ENCODE data around the gene HLA-DMA.

HLA-DMA gene

GRCh38 chr6:32983964-32984621 is 31.2 kb upstream of the HLA-DMA start:
- TF ChIP-seq TAF1 (IDR thresholded peaks at IDR 0.05; ENCODE audit: low read depth, low read length) = no peak
- no peak for TF ChIP-seq POLR2AphosphoS5 (IDR thresholded peaks at IDR 0.05; ENCODE audit: low read depth, low read length)
- TF ChIP-seq POLR2A (IDR thresholded peaks at IDR 0.05; ENCODE audit: low read depth, low read length) = no peak
- TF ChIP-seq PAX5 (IDR thresholded peaks at IDR 0.05; ENCODE audit: insufficient read depth, low read length, severe bottlenecking) = no peak
- no peak for TF ChIP-seq SPI1 (IDR thresholded peaks at IDR 0.05; ENCODE audit: low read depth, low read length)
- no peak for TF ChIP-seq POU2F2 (IDR thresholded peaks at IDR 0.05; ENCODE audit: low read depth, low read length)
- DNase-seq (ENCODE audit: insufficient read length, low spot score) (no peak), FAIRE-seq (peak; percentile 38)

DNA sequence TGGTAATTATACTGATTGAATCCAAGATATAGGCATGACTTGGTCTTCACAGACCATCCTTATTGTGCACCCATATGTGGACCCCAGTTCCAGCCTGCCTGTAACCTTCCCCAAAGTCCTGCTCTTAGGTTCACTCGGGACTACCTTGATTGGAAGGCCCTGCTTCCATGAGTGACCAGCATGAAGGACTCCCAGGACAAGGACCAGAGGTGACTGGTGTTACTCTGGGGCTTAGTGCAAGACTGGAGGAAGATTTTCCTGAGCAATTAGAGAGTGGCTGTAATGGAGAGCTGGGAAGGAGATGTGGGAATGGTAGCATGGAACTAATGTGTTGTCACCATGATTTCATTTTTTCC is 30.6 kb upstream of the HLA-DMA start:
- FAIRE-seq (no peak), DNase-seq (ENCODE audit: insufficient read length, low spot score) (no peak)
- TF ChIP-seq POU2F2 (IDR thresholded peaks at IDR 0.05; ENCODE audit: low read depth, low read length) (no peak), SPI1 (IDR thresholded peaks at IDR 0.05; ENCODE audit: low read depth, low read length) (no peak), POLR2A (IDR thresholded peaks at IDR 0.05; ENCODE audit: low read depth, low read length) (no peak), POLR2AphosphoS5 (IDR thresholded peaks at IDR 0.05; ENCODE audit: low read depth, low read length) (no peak), PAX5 (IDR thresholded peaks at IDR 0.05; ENCODE audit: insufficient read depth, low read length, severe bottlenecking) (no peak), TAF1 (IDR thresholded peaks at IDR 0.05; ENCODE audit: low read depth, low read length) (no peak)

DNA sequence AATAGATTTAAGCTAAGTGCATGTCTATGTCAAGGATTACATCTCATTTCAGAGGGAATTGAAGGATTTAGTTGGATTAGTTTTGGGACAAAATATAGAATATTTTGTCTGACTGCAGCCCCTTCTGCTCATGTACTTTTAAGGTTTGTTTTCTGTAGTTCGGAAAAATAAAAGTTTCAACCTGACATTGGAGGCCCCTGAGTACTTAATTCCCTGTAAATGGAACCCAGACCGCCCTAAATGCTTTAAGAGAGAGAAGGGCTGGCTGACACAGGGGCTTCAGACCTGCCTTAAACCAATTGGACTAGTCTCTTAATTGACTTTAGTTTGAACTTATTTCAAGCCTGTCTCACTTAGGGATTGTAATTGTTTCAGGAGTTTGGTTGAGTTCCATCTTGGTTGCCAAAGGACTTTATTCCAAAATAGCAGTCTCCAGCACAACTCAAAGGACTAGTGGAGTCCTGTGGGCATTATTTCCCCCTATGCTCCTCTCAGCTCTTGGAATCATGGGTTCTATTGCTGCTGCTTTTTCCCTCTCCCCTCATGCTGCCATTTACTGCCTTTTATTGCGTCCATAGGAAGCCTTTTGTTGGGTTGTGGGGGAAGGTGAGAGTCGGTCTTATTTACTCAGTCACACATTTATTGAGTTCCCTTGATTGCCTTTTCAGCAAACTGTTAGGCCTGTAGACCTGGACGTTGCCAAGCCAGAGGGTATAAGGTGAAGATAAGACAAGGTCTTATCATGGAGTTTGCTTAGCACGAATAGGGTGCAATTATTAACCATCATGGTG is 30.0 kb upstream of the HLA-DMA start:
- TF ChIP-seq PAX5 (IDR thresholded peaks at IDR 0.05; ENCODE audit: insufficient read depth, low read length, severe bottlenecking) (no peak), SPI1 (IDR thresholded peaks at IDR 0.05; ENCODE audit: low read depth, low read length) (no peak), POLR2AphosphoS5 (IDR thresholded peaks at IDR 0.05; ENCODE audit: low read depth, low read length) (peak; percentile 12; the same call in 1 of the 2 replicates), TAF1 (IDR thresholded peaks at IDR 0.05; ENCODE audit: low read depth, low read length) (no peak), POU2F2 (IDR thresholded peaks at IDR 0.05; ENCODE audit: low read depth, low read length) (no peak; the same call in 1 of the 2 replicates), POLR2A (IDR thresholded peaks at IDR 0.05; ENCODE audit: low read depth, low read length) (peak; percentile 19)
- FAIRE-seq (no peak), DNase-seq (ENCODE audit: insufficient read length, low spot score) (no peak)

- FAIRE-seq (no peak), DNase-seq (ENCODE audit: insufficient read length, low spot score) (no peak)
- peak; percentile 65 for TF ChIP-seq POLR2AphosphoS5 (IDR thresholded peaks at IDR 0.05; ENCODE audit: low read depth, low read length)
- TF ChIP-seq SPI1 (IDR thresholded peaks at IDR 0.05; ENCODE audit: low read depth, low read length) = no peak
- TF ChIP-seq POU2F2 (IDR thresholded peaks at IDR 0.05; ENCODE audit: low read depth, low read length) = no peak
- TF ChIP-seq PAX5 (IDR thresholded peaks at IDR 0.05; ENCODE audit: insufficient read depth, low read length, severe bottlenecking) = no peak
- TF ChIP-seq POLR2A (IDR thresholded peaks at IDR 0.05; ENCODE audit: low read depth, low read length) = peak; percentile 62; the same call in 1 of the 2 replicates
These were observed 29.3 kb upstream of the HLA-DMA start for GRCh38 chr6:32982084-32982701.

- FAIRE-seq (no peak), DNase-seq (ENCODE audit: insufficient read length, low spot score) (no peak)
- TF ChIP-seq POLR2A (IDR thresholded peaks at IDR 0.05; ENCODE audit: low read depth, low read length) (peak; percentile 69), POLR2AphosphoS5 (IDR thresholded peaks at IDR 0.05; ENCODE audit: low read depth, low read length) (peak; percentile 74; the same call in 1 of the 2 replicates), SPI1 (IDR thresholded peaks at IDR 0.05; ENCODE audit: low read depth, low read length) (no peak), TAF1 (IDR thresholded peaks at IDR 0.05; ENCODE audit: low read depth, low read length) (no peak), POU2F2 (IDR thresholded peaks at IDR 0.05; ENCODE audit: low read depth, low read length) (no peak), PAX5 (IDR thresholded peaks at IDR 0.05; ENCODE audit: insufficient read depth, low read length, severe bottlenecking) (no peak)
These were observed 27.7 kb upstream of the HLA-DMA start for GRCh38 chr6:32980488-32981038.

DNA sequence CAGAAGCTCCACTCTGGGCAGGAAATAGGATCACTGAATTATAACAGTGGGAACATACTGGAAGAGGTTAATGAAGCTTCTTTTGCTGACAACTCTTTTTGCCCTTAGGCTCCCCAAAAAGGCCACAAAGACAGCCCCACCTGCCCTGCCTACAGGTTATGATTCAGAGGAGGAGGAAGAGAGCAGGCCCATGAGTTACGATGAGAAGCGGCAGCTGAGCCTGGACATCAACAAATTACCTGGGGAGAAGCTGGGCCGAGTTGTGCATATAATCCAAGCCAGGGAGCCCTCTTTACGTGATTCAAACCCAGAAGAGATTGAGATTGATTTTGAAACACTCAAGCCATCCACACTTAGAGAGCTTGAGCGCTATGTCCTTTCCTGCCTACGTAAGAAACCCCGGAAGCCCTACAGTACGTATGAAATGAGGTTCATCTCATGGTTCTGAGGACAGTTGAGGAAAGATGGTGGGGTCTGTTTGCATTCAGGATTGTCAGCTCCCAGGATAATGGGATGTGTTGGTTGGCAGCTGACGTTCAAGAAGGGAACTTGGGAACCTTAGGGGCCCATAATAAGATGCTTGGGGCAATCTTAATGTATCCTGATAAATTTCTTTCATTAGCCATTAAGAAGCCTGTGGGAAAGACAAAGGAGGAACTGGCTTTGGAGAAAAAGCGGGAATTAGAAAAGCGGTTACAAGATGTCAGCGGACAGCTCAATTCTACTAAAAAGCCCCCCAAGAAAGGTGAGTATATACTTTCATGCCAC is 27.0 kb upstream of the HLA-DMA start:
- no peak for FAIRE-seq
- no peak for TF ChIP-seq TAF1 (IDR thresholded peaks at IDR 0.05; ENCODE audit: low read depth, low read length)
- TF ChIP-seq POU2F2 (IDR thresholded peaks at IDR 0.05; ENCODE audit: low read depth, low read length) = no peak
- TF ChIP-seq POLR2A (IDR thresholded peaks at IDR 0.05; ENCODE audit: low read depth, low read length) = peak; percentile 26
- TF ChIP-seq PAX5 (IDR thresholded peaks at IDR 0.05; ENCODE audit: insufficient read depth, low read length, severe bottlenecking) = no peak
- TF ChIP-seq SPI1 (IDR thresholded peaks at IDR 0.05; ENCODE audit: low read depth, low read length) = no peak
- peak; percentile 64; the same call in 1 of the 2 replicates for TF ChIP-seq POLR2AphosphoS5 (IDR thresholded peaks at IDR 0.05; ENCODE audit: low read depth, low read length)
- no peak for DNase-seq (ENCODE audit: insufficient read length, low spot score)

- no peak for TF ChIP-seq POU2F2 (IDR thresholded peaks at IDR 0.05; ENCODE audit: low read depth, low read length)
- no peak for TF ChIP-seq SPI1 (IDR thresholded peaks at IDR 0.05; ENCODE audit: low read depth, low read length)
- TF ChIP-seq TAF1 (IDR thresholded peaks at IDR 0.05; ENCODE audit: low read depth, low read length) = no peak
- no peak for TF ChIP-seq POLR2A (IDR thresholded peaks at IDR 0.05; ENCODE audit: low read depth, low read length)
- no peak for TF ChIP-seq PAX5 (IDR thresholded peaks at IDR 0.05; ENCODE audit: insufficient read depth, low read length, severe bottlenecking)
- TF ChIP-seq POLR2AphosphoS5 (IDR thresholded peaks at IDR 0.05; ENCODE audit: low read depth, low read length) = no peak
- DNase-seq (ENCODE audit: insufficient read length, low spot score) (no peak), FAIRE-seq (no peak)
These were observed 25.0 kb upstream of the HLA-DMA start for GRCh38 chr6:32977953-32978324.

DNA sequence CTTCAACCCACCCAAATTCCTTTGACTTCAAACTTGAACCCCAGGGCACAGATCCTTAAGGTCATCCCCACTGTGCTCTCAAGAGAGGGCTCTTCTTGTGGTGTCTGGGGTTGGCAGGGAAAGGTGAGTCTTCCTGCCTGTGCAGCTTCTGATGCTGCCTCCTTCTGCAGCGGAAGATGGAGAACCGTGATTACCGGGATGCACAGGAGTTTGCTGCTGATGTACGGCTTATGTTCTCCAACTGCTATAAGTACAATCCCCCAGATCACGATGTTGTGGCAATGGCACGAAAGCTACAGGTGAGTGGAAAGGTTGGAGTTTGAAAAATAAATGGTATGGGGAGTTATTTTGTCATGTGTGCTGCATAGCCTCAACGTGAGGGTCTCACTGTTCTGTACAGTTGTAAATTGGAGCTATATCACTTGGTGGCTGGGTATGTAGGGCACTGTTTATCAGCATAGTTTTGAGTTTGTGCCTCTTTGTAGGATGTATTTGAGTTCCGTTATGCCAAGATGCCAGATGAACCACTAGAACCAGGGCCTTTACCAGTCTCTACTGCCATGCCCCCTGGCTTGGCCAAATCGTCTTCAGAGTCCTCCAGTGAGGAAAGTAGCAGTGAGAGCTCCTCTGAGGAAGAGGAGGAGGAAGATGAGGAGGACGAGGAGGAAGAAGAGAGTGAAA is 24.5 kb upstream of the HLA-DMA start:
- DNase-seq (ENCODE audit: insufficient read length, low spot score) (no peak), FAIRE-seq (no peak)

More for the DNA sequence above, 24.5 kb upstream of the HLA-DMA start:
- peak; percentile 56; the same call in 1 of the 2 replicates for TF ChIP-seq POLR2AphosphoS5 (IDR thresholded peaks at IDR 0.05; ENCODE audit: low read depth, low read length)
- no peak for TF ChIP-seq PAX5 (IDR thresholded peaks at IDR 0.05; ENCODE audit: insufficient read depth, low read length, severe bottlenecking)
